GM21737 (cell line): ENCODE results near the gene HSPB2.
"Not testable (repeated sequence)": the region's sequence is repeated elsewhere in the genome, so short reads cannot be mapped to it uniquely, and the experiment has no call there.

ENCODE experiments used
- ATAC-seq: cut with Tn5 transposase; IDR thresholded peaks from one replicate; pipeline ENCODE4 v1.9.1; 2021; ENCODE audit warnings: mild to moderate bottlenecking, moderate library complexity; ENCODE audit not compliant: unreplicated experiment

HSPB2 gene, protein sequence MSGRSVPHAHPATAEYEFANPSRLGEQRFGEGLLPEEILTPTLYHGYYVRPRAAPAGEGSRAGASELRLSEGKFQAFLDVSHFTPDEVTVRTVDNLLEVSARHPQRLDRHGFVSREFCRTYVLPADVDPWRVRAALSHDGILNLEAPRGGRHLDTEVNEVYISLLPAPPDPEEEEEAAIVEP

DNA sequence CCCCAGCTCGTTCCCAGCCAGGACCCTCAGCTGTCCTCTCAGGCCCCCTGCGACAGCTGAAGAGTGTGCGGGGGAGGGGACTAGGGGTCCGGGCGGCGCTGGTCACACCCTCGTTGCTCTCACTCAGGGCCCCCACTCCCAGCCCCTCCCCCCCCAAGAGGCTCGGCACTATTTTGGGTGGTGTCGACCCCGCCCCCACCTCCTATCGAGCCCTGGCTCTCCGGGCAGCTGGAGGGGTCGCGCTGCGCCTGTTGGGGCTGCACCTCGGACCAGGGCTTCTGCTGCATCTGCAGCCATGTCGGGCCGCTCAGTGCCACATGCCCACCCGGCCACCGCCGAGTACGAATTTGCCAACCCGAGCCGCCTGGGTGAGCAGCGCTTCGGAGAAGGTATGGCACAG, at the start of gene HSPB2:
TSS of gene HSPB2 (plus strand) at position 200 of the 400 bp plus-strand sequence. CDS start at position 296, 96 bp downstream.
- no peak for ATAC-seq

DNA sequence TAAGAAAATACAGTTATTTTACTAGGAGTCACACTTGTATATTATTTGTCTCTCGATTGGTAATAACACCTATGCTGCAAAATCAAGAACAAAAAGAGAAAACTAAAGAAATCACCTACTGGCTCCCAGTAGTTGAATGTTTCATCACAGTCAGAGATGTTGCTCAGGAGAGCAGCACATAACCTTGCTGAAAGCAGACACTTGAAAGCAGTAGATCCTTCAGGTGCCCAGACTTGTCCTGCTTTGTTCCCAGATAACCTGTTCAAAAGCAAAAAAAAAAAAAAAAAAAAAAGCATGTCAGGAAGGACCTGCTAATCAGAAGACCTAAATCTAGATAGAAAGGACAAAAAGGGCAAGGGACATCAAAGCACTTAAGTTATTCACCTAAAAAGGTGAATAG, 42.4 kb upstream of the HSPB2 start:
- no peak for ATAC-seq

GRCh38 chr11:111870522-111870885, 42.0 kb upstream of the HSPB2 start:
- peak; percentile 10 for ATAC-seq

GRCh38 chr11:111870886-111871692, 41.4 kb upstream of the HSPB2 start, which contains the start of gene ALG9:
ALG9 (minus strand) TSS chr11:111871581; CDS start chr11:111871482, 99 bp downstream.
- ATAC-seq, result peak; percentile 90

- no peak for ATAC-seq
Measured at GRCh38 chr11:111871693-111872161, 40.8 kb upstream of the HSPB2 start.

GRCh38 chr11:111878385-111878848, 34.1 kb upstream of the HSPB2 start:
- peak; percentile 13 for ATAC-seq

GRCh38 chr11:111878849-111879636, 33.5 kb upstream of the HSPB2 start, which contains the start of the genes CFAP68 and FDXACB1:
CFAP68 (plus strand) TSS chr11:111879541; CDS start chr11:111879561, 20 bp downstream.
FDXACB1 (minus strand) TSS chr11:111879165; CDS start chr11:111879132, 33 bp downstream.
- peak; percentile 88 for ATAC-seq

DNA sequence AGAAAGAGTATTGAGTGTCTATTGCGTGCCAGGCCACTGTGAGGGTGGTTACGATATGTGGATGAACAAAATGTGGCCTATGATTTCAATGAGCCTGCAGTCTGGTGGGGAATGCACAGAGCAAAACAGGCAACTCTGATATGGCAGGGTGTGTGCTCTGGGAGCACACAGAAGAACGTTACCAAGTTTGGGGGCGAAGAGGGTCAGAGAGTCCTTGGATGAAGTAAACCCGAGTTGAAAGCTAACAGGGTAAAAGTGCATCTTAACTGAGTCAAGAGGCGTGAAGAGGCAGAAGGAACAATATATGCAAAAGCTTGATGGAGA, 32.9 kb upstream of the HSPB2 start:
- no peak for ATAC-seq

- no peak for ATAC-seq
Measured at GRCh38 chr11:111882202-111882601, 30.3 kb upstream of the HSPB2 start.

DNA sequence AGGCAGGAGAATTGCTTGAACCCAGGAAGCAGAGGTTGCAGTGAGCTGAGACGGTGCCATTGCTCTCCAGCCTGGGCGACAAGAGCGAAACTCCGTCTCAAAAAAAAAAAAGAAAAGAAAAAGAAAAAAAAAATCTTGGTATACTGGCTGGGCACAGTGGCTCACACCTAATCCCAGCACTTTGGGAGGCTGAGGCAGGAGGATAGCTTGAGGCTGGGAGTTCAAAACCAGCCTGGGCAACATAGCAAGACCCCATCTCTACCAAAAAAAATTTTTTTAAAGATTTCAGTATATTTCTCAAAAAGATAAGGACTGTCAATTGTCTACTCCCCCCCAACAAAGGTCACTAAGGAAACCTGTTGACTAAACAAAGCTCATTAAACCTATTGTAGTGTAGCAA, 27.5 kb upstream of the HSPB2 start:
- not testable (repeated sequence) for ATAC-seq

DNA sequence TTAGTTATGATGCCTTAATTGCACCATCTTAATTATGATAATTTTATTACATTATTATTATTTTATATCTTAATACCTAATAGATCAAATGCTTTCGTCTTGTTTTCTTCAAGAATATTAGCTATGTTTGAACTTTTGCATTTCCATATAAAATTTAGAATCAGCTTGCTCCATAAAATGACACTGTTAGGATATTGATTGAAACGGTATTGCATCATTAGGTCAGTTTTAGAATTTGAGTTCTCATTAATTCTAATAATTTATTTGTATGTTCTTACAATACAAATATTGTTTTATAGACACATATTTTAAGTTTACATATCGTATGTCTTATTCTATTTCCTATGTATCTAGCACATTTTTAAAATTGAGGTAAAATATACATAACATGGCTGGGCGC, 26.5 kb upstream of the HSPB2 start:
- no peak for ATAC-seq

- ATAC-seq, result no peak
Measured at GRCh38 chr11:111886844-111887243, 25.7 kb upstream of the HSPB2 start.

GRCh38 chr11:111905411-111905810, 7.1 kb upstream of the HSPB2 start:
- ATAC-seq, result no peak

- no peak for ATAC-seq
Measured at GRCh38 chr11:111906680-111907079, 5.9 kb upstream of the HSPB2 start.

GRCh38 chr11:111908639-111909305, 3.8 kb upstream of the HSPB2 start:
- no peak for ATAC-seq

DNA sequence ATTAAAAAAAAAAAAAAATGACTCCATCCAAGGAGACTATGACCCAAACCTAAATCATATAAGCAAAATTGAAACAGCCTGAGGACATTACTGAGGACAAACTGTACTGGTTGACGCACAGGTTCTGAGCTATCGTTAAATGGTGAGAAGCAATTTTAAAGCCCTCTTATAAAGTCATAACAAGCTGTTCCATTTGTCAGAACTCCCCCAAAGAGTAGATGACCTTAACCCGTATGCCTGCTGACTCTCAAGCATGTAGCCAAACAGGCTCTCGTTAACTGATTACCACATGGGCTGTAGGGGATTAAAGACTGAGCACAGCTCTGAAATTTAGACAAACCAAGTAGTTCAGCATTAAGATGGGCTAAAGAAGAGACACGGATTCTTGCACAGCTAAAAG, 3.2 kb upstream of the HSPB2 start:
- no peak for ATAC-seq

GRCh38 chr11:111910676-111911562, 1.6 kb upstream of the HSPB2 start:
- ATAC-seq, result no peak

GRCh38 chr11:111911563-111912401, 752 bp upstream of the HSPB2 start, which contains the start of gene CRYAB:
CRYAB (minus strand) TSS chr11:111911770; CDS start chr11:111911724, 46 bp downstream.
- ATAC-seq, result no peak
